HG03060 (cell line): Measurements from ENCODE around the gene GAREM2.

Source experiments
- ATAC-seq: cut with Tn5 transposase; IDR thresholded peaks from one replicate; pipeline ENCODE4 v1.9.1; 2021; ENCODE audit warnings: low read depth, moderate number of reproducible peaks; ENCODE audit not compliant: unreplicated experiment

GAREM2 gene

DNA sequence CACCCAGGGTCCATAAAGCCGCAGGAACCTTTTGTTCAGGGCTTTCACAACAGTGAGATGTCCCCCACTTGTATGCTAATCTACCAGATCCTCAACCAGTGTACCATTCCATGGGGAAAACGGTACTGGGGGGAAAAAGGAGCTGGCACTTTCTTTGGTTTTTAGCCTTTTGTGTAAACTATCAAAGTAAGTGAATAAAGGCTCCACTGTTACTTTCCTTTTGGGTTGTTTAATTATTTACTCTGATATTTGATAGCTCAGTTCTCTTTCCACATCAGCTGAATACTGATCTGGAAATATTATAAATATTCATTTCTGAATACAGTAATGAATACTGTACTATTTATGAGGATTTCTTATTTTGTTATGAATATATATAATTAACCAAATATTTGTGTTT, 51.2 kb downstream of the GAREM2 start:
- ATAC-seq = no peak

DNA sequence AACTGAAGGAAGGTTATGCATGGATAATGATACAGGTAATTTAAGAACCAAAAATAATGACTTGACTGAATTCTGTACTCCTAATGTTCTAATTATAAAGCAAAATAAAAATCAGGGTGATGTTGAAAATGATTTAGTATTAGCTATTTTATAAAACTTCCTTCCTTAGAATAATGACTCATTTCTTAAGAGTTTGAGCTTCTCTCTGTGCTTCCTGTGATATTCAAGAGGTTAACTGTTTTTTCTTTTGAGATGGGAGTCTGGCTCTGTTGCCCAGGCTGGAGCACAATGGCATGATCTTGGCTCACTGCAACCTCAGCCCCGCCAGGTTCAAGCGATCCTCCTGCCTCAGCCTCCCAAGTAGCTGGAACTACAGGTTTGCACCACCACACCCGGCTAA, 56.7 kb downstream of the GAREM2 start:
- ATAC-seq = no peak

DNA sequence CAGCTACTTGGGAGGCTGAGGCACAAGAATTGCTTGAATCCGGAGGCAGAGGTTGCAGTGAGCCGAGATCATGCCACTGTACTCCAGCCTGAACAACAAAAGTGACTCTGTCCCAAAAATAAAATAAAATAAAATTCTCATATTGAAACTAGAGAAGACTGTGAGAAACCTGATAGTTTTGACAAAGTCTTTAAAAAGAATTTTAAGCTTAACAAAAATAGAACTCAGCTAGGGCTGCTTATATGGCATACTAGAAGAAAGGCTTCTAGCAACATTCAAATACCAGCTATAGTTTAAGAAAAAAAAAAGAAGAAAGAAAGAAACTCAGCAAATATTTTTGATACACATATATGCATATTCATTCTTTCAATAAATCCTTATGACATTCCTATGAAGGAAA, 57.9 kb downstream of the GAREM2 start:
- ATAC-seq = no peak

DNA sequence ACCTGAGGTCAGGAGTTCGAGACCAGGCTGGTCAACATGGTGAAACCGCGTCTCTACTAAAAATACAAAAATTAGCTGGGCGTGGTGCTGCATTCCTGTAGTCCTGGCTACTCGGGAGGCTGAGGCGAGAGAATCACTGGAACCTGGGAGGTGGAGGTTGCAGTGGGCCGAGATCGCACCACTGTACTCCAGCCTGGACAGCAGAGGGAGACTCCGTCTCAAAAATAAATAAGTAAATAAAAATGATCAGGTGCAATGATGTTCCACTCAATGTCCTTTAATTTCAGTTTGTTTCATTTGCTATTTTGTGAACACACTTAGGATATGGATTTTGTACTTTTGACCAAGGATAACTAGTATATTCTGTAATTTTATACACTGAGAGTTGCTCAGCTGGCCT, 62.2 kb downstream of the GAREM2 start:
- ATAC-seq = no peak

DNA sequence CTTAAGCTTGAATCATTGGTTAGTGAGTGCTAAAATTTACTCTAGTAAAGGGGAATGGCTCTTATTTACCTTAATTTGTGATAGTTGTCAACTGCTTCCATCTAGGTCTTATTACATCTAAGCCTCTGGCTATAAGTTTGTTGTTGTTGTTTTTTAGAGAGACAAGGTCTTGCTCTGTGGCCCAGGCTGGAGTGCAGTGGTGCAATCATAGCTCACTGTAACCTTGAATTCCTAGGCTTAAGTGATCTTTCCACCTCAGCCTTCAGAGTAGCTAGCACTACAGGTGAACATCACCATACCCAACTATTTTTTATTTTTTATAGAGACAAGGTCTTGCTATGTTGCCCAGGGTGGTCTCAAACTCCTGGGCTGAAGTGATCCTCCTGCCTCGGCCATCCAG, 65.0 kb downstream of the GAREM2 start:
- no peak for ATAC-seq

- no peak for ATAC-seq
These were observed 65.5 kb downstream of the GAREM2 start for GRCh38 chr2:26238311-26238958.
